GM21717 (cell line): ENCODE data around the gene SLC8A1.

Experiments used
- ATAC-seq: cut with Tn5 transposase; IDR thresholded peaks from one replicate; pipeline ENCODE4 v1.9.1; 2021; ENCODE audit warnings: mild to moderate bottlenecking, moderate library complexity; ENCODE audit not compliant: unreplicated experiment

Gene SLC8A1

GRCh38 chr2:40204268-40204667, 247.6 kb downstream of the SLC8A1 start:
- no peak for ATAC-seq

- no peak for ATAC-seq
Measured at GRCh38 chr2:40202798-40203400, 249.0 kb downstream of the SLC8A1 start.

GRCh38 chr2:40201425-40201824, 250.5 kb downstream of the SLC8A1 start:
- no peak for ATAC-seq

- ATAC-seq = no peak
Measured at GRCh38 chr2:40200366-40200915, 251.4 kb downstream of the SLC8A1 start.

- no peak for ATAC-seq
Measured at GRCh38 chr2:40199771-40200170, 252.1 kb downstream of the SLC8A1 start.

GRCh38 chr2:40197121-40197520, 254.8 kb downstream of the SLC8A1 start:
- ATAC-seq = no peak

- no peak for ATAC-seq
Measured at GRCh38 chr2:40193670-40194026, 258.2 kb downstream of the SLC8A1 start.

GRCh38 chr2:40192864-40193669, 258.8 kb downstream of the SLC8A1 start:
- no peak for ATAC-seq

GRCh38 chr2:40190457-40190856, 261.4 kb downstream of the SLC8A1 start:
- no peak for ATAC-seq

- ATAC-seq = no peak
Measured at GRCh38 chr2:40189881-40190280, 262.0 kb downstream of the SLC8A1 start.

GRCh38 chr2:40187054-40187453, 264.8 kb downstream of the SLC8A1 start:
- no peak for ATAC-seq

- no peak for ATAC-seq
Measured at GRCh38 chr2:40184551-40184950, 267.3 kb downstream of the SLC8A1 start.

GRCh38 chr2:40181855-40182254, 270.0 kb downstream of the SLC8A1 start:
- no peak for ATAC-seq

GRCh38 chr2:40179801-40180200, 272.1 kb downstream of the SLC8A1 start:
- no peak for ATAC-seq

GRCh38 chr2:40178971-40179370, 272.9 kb downstream of the SLC8A1 start:
- ATAC-seq = no peak

GRCh38 chr2:40178171-40178778, 273.6 kb downstream of the SLC8A1 start:
- no peak for ATAC-seq

- no peak for ATAC-seq
Measured at GRCh38 chr2:40177366-40177765, 274.5 kb downstream of the SLC8A1 start.

- no peak for ATAC-seq
Measured at GRCh38 chr2:40173276-40173675, 278.6 kb downstream of the SLC8A1 start.

- ATAC-seq = no peak
Measured at GRCh38 chr2:40169856-40170255, 282.0 kb downstream of the SLC8A1 start.

GRCh38 chr2:40169430-40169829, 282.5 kb downstream of the SLC8A1 start:
- no peak for ATAC-seq

GRCh38 chr2:40168546-40168945, 283.3 kb downstream of the SLC8A1 start:
- ATAC-seq = no peak

- ATAC-seq = no peak
Measured at GRCh38 chr2:40168032-40168431, 283.9 kb downstream of the SLC8A1 start.
